CD4-positive, alpha-beta T cell treated with Interferon gamma for 1 hour (primary cell): Measurements from ENCODE around the gene PROZ.
A peak's percentile ranks its signal among the peaks of the same experiment; 100 is the strongest.
"Not testable (repeated sequence)": the region's sequence is repeated elsewhere in the genome, so short reads cannot be mapped to it uniquely, and the experiment has no call there.

Source experiments
- DNase-seq: peaks from one replicate; pipeline ENCODE4 v3.0.0-alpha.2; 2020

PROZ gene

DNA sequence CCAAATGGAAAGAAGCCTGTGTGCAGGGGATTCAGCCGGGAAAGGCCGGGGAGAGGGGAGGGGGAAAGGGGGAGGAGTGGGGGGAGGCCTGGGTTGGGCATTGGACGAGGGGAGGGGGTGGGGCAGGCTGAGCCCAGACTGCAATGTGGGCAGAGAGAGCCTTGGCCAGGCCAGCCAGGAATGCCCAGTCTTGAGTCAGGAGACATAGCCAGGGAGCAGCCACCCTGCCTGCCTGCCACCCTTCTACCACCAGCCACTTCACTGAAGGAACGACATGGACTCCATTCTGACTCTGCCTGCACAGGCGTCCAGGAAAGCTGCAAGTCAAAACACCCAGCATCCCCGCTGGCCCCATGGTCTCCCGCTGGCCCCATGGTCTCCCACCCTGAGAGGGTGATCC, 498 bp downstream of the PROZ start:
- DNase-seq, result no peak

- DNase-seq, result no peak
Observed at GRCh38 chr13:113159701-113160100, 1.3 kb downstream of the PROZ start.

- DNase-seq, result no peak
Observed at GRCh38 chr13:113160983-113161382, 2.5 kb downstream of the PROZ start.

GRCh38 chr13:113161433-113161832, 3.0 kb downstream of the PROZ start:
- DNase-seq, result no peak

DNA sequence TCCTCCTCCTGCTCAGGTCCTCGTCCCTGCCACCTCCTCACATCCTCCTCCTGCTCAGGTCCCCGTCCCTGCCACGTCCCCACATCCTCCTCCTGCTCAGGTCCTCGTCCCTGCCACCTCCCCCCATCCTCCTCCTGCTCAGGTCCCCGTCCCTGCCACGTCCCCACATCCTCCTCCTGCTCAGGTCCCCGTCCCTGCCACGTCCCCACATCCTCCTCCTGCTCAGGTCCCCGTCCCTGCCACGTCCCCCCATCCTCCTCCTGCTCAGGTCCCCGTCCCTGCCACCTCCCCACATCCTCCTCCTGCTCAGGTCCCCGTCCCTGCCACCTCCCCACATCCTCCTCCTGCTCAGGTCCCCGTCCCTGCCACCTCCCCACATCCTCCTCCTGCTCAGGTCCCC, 3.5 kb downstream of the PROZ start:
- not testable (repeated sequence) for DNase-seq

- DNase-seq, result no peak
Observed at GRCh38 chr13:113162783-113163685, 4.6 kb downstream of the PROZ start.

DNA sequence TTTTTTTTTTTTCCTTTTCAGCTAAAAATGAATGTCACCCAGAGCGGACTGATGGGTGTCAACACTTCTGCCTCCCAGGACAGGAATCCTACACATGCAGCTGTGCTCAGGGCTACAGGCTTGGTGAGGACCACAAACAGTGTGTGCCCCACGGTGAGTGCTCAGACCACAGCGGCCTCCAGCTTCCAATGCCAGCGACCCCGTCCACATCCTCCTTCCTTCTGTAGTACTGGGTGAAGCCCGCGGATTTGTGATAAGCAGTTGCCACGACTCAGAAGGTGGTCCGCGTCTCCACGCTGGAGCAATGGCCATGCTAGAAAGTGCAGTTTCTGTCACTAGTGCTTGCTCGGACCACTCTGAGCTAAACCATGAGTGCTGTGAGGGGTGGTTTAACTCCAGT, 6.0 kb downstream of the PROZ start:
- no peak for DNase-seq

DNA sequence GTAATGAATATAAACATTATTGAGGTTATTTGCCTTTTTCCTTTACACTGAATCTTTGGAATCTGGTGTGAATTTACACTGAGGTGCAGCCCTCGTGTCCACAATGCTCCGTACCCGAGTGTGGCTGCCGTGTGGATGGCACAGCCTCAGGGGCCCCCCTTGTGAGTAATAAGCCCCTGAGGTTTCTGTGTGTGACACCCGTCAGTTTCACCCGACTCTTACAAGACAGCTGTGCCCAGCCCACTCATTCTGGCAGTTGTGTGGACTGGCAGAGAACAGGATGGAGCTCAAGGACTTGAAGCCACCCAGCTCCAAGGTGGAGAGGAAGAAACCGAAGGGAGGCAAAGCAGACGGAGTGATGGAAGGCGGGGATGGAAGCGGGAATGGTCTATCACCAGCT, 7.8 kb downstream of the PROZ start:
- no peak for DNase-seq

- no peak for DNase-seq
Observed at GRCh38 chr13:113166681-113167080, 8.2 kb downstream of the PROZ start.

- DNase-seq, result no peak
Observed at GRCh38 chr13:113167155-113167554, 8.7 kb downstream of the PROZ start.

GRCh38 chr13:113167575-113167974, 9.1 kb downstream of the PROZ start:
- DNase-seq, result no peak

GRCh38 chr13:113168211-113168610, 9.8 kb downstream of the PROZ start:
- DNase-seq, result no peak

DNA sequence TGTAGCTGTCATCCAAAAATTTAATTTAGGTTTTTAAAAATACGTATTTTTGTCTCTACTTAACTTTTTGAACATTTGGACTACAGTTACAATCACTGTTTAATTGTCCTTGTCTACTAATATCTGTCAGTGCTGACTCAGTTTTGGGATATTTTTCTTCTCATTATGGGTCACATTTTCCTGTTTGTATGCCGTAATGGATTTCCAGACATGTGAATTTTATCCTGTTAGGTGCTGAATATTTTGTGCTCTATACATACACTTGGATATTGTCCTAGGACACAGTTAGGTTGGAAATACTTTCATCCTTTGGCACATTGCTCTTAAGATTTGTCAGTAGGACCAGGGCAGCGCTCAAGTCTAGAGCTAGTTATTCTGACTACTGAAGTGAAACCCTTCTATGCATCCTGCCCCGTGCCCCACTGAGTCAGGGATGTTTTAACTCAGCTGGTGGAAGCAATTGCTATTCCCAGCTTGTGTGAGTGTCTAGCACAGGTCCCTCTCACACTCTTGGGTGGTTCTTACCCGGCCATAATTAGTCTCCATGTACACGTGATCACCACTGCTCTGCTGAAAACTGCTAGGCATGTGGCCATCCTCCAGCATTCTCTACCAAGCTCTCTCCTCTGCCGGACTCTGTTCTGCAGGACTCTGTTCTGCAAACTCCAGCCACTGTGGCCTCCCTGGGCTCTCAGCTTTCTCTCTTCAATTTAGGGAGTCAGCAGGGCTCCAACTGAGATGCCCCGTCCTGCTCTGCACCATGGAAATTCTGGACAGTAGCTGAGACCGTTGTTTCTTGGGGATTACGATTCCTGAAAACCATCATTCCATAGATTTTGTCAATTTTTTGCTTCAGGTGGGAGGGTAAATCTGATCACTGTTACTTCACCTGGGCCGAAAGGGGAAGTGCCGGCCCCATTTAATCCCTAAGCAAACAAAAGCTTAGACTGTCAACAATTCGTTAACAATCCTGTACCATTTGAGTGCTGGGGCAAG, 11.1 kb downstream of the PROZ start:
- DNase-seq, result no peak

DNA sequence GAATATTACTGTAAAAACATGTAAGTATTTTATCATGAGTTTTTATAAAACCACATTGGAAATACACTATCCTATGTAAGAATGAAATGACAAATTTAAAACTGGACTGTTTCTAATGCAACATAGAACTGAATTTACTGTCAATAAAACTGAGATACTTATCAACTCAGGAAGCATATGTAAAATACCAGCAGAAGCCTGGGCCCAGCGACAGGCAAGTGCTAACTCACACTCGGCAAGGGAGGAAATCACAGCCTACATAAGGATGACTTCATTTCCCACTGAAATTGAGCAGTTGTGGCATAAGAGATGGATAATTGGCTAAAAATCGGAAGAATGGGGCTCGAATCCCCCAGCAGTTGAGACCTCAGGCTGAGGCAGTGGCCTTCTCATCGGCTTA, 12.1 kb downstream of the PROZ start:
- DNase-seq, result no peak

DNA sequence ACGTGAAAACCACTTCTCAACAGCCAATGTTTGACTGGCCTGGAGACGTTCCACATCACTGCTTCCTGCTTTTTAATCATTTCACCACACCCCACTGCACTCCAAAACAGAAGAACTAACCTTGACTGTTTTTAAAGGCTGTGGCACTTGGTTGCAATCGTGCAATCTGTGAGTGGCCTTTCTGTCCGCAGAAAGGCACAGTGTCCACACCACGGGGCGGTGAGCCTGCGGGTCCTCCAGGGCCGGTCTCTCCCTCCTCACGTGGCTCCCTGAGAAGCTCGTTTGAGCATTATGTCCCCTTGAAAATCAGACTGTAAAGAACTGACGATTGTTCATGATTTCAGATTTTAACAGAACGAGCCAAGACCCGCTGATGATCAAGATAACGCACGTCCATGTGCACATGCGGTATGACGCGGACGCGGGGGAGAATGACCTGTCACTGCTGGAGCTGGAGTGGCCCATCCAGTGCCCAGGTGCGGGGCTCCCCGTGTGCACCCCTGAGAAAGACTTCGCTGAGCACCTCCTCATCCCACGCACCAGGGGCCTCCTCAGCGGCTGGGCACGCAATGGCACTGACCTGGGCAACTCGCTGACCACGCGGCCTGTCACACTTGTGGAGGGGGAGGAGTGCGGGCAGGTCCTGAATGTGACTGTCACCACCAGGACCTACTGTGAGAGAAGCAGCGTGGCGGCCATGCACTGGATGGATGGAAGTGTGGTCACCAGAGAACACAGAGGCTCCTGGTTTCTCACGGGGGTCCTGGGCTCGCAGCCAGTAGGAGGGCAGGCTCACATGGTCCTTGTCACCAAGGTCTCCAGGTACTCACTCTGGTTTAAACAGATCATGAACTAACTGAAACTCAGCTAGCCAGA, 13.0 kb downstream of the PROZ start:
- no peak for DNase-seq

DNA sequence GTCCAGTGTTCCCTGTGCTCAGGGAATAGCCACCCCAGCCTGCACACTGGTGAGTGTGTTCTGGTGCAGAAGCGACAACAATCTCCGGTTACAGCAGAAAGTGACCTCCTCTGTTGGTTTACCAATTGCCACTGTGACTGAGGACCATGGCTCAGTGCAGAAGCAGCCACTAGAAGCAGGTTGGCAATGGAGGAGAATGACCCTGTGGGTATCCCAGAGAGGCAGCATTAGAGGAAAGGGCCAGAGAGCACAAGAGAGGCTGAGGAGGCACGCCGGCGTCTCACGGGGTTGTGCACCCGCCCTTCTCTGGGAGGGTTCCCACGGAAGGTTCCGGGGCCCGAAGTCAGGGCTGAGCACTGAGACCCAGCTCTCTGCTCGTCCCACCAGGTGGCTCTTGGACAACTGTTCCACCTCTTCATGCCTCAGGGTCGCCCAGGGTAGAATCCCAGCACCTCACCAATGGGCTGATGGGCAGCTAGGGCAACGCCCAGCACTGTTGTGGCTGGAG, 14.0 kb downstream of the PROZ start:
- no peak for DNase-seq

DNA sequence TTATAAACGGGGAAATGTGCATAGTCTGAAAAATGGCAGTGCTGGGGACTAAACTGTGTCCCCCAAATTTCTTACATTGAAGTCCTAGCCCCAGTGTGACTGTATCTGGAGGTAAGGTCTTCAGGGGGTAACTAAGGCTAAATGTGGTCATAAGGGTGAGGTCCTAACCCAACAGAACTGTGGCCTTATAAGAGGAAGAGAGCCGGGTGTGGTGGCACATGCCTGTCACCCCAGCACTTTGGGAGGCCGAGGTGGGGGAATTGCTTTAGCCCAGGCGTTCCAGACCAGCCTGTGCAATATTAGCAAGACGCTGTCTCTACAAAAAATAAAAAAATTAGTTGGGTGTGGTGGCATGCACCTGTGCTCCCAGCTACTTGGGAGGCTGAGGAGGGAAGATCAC, 17.8 kb downstream of the PROZ start:
- DNase-seq, result peak; percentile 80

GRCh38 chr13:113176822-113177221, 18.4 kb downstream of the PROZ start:
- DNase-seq, result no peak

- no peak for DNase-seq
Observed at GRCh38 chr13:113178070-113178895, 19.8 kb downstream of the PROZ start.

GRCh38 chr13:113178896-113179167, 20.4 kb downstream of the PROZ start:
- DNase-seq, result no peak

GRCh38 chr13:113179374-113180230, 21.2 kb downstream of the PROZ start:
- DNase-seq, result no peak
